HEK293 (cell line): ENCODE data around the gene DHFR.
"Not testable (repeated sequence)": the region's sequence is repeated elsewhere in the genome, so short reads cannot be mapped to it uniquely, and the experiment has no call there.

Experiments
- CTCF ChIA-PET: fragments of 350-600 bp; formaldehyde crosslinking; extraction: SDS; loops from one replicate; lab custom pipeline; 2021; ENCODE audit warnings: antibody characterized with exemption; lab: Yijun Ruan, JAX
- POLR2A ChIA-PET: fragments of 300-600 bp; formaldehyde crosslinking; extraction: SDS; loops from one replicate; lab custom pipeline; 2020; ENCODE audit warnings: antibody characterized with exemption, inconsistent platforms; lab: Yijun Ruan, JAX
- H3K27ac ChIP-seq: fragments of 200-500 bp; sonication (Bioruptor generic); 2 replicates; pipeline ENCODE4 v1.5.1; 2014; ENCODE audit warnings: low read depth, low read length, control low read depth, inconsistent platforms; ENCODE audit errors: extremely low read depth
- H3K36me3 ChIP-seq, 2 experiments: fragments of 200-500 bp in 1 of 2; sonication (Bioruptor generic) in 1 of 2; 1 replicate in 1 of 2; 2 replicates in 1 of 2; pipeline ENCODE4 v1.5.1; 2014 to 2017; ENCODE audit warnings: inconsistent platforms in 2 of 2, low read length in 2 of 2; ENCODE audit not compliant: control insufficient read depth in 2 of 2, insufficient read depth in 1 of 2
- H3K4me1 ChIP-seq: fragments of 200-500 bp; sonication (Bioruptor generic); 2 replicates; pipeline ENCODE4 v1.5.1; 2014; ENCODE audit warnings: mild to moderate bottlenecking, low read length, inconsistent platforms; ENCODE audit not compliant: control insufficient read depth, insufficient read depth
- H3K4me3 ChIP-seq: 2 replicates; pipeline ENCODE4 v1.5.1; 2011; ENCODE audit warnings: low read depth, mild to moderate bottlenecking, control low read depth, low read length, moderate library complexity
- H3K9me3 ChIP-seq: fragments of 200-500 bp; sonication (Bioruptor generic); 2 replicates; pipeline ENCODE4 v1.5.1; 2014; ENCODE audit warnings: low read depth, low read length, inconsistent platforms; ENCODE audit not compliant: control insufficient read depth, insufficient read depth
- AEBP2 ChIP-seq: fragments of 450-650 bp; formaldehyde crosslinking; IDR thresholded peaks from 2 replicates; pipeline ENCODE4 v1.5.1; 2016; ENCODE audit warnings: missing biosample characterization, missing genetic modification characterization, borderline replicate concordance
- ATF2 ChIP-seq: fragments of 450-650 bp; formaldehyde crosslinking; IDR thresholded peaks from 2 replicates; pipeline ENCODE4 v1.5.1; 2016; ENCODE audit warnings: missing biosample characterization, missing genetic modification characterization, low read depth
- EGR2 ChIP-seq: fragments of 450-650 bp; formaldehyde crosslinking; IDR thresholded peaks from 2 replicates; pipeline ENCODE4 v1.5.1; 2016; ENCODE audit warnings: low read depth, missing biosample characterization, missing genetic modification characterization
- HOXA7 ChIP-seq: sonication (generic); formaldehyde crosslinking; IDR thresholded peaks from 2 replicates; pipeline ENCODE4 v1.8.1; 2022; ENCODE audit warnings: missing genetic modification reagents, borderline replicate concordance
- INSM2 ChIP-seq: fragments of 450-650 bp; formaldehyde crosslinking; IDR thresholded peaks from 2 replicates; pipeline ENCODE4 v1.5.1; 2016; ENCODE audit warnings: missing biosample characterization, missing genetic modification characterization
- SALL2 ChIP-seq: fragments of 450-650 bp; formaldehyde crosslinking; IDR thresholded peaks from 2 replicates; pipeline ENCODE4 v1.5.0; 2017; ENCODE audit warnings: missing biosample characterization, mild to moderate bottlenecking, missing genetic modification characterization, borderline replicate concordance
- SP3 ChIP-seq: fragments of 450-650 bp; formaldehyde crosslinking; IDR thresholded peaks from 2 replicates; pipeline ENCODE4 v1.5.1; 2016; ENCODE audit warnings: missing biosample characterization, missing genetic modification characterization
- SP7 ChIP-seq: fragments of 450-650 bp; formaldehyde crosslinking; IDR thresholded peaks from 2 replicates; pipeline ENCODE4 v1.5.1; 2016; ENCODE audit warnings: missing biosample characterization, missing genetic modification characterization
- WT1 ChIP-seq: fragments of 450-650 bp; formaldehyde crosslinking; IDR thresholded peaks from 2 replicates; pipeline ENCODE4 v1.5.1; 2016; ENCODE audit warnings: missing biosample characterization, missing genetic modification characterization
- ZFP37 ChIP-seq: fragments of 450-650 bp; formaldehyde crosslinking; IDR thresholded peaks from 2 replicates; pipeline ENCODE4 v1.5.1; 2016; ENCODE audit warnings: missing biosample characterization, missing genetic modification characterization
- ZNF132 ChIP-seq: fragments of 450-650 bp; formaldehyde crosslinking; IDR thresholded peaks from 2 replicates; pipeline ENCODE4 v1.5.1; 2017; ENCODE audit warnings: missing biosample characterization, missing genetic modification characterization, borderline replicate concordance
- ZNF169 ChIP-seq: fragments of 450-650 bp; formaldehyde crosslinking; IDR thresholded peaks from 2 replicates; pipeline ENCODE4 v1.5.1; 2016; ENCODE audit warnings: missing biosample characterization, missing genetic modification characterization
- ZNF202 ChIP-seq: fragments of 450-650 bp; formaldehyde crosslinking; IDR thresholded peaks from 2 replicates; pipeline ENCODE4 v1.5.1; 2016; ENCODE audit warnings: missing biosample characterization, missing genetic modification characterization, borderline replicate concordance
- ZNF211 ChIP-seq: fragments of 450-650 bp; formaldehyde crosslinking; IDR thresholded peaks from 2 replicates; pipeline ENCODE4 v1.5.1; 2016; ENCODE audit warnings: low read depth, missing biosample characterization, missing genetic modification characterization
- ZNF223 ChIP-seq: fragments of 450-650 bp; formaldehyde crosslinking; IDR thresholded peaks from 2 replicates; pipeline ENCODE4 v1.5.1; 2016; ENCODE audit warnings: missing biosample characterization, missing genetic modification characterization
- ZNF248 ChIP-seq: fragments of 450-650 bp; formaldehyde crosslinking; IDR thresholded peaks from 2 replicates; pipeline ENCODE4 v1.5.1; 2017; ENCODE audit warnings: missing biosample characterization, missing genetic modification characterization
- ZNF302 ChIP-seq: fragments of 450-650 bp; formaldehyde crosslinking; IDR thresholded peaks from 2 replicates; pipeline ENCODE4 v1.5.1; 2016; ENCODE audit warnings: missing biosample characterization, missing genetic modification characterization, low read depth
- ZNF311 ChIP-seq: fragments of 450-650 bp; formaldehyde crosslinking; IDR thresholded peaks from 2 replicates; pipeline ENCODE4 v1.5.1; 2017; ENCODE audit warnings: missing biosample characterization, missing genetic modification characterization, borderline replicate concordance
- ZNF423 ChIP-seq: fragments of 450-650 bp; formaldehyde crosslinking; IDR thresholded peaks from 2 replicates; pipeline ENCODE4 v1.5.1; 2016; ENCODE audit warnings: missing biosample characterization, missing genetic modification characterization
- ZNF433 ChIP-seq: fragments of 450-650 bp; formaldehyde crosslinking; IDR thresholded peaks from 2 replicates; pipeline ENCODE4 v1.5.1; 2016; ENCODE audit warnings: missing biosample characterization, missing genetic modification characterization, low read depth
- ZNF514 ChIP-seq: fragments of 450-650 bp; formaldehyde crosslinking; IDR thresholded peaks from 2 replicates; pipeline ENCODE4 v1.5.1; 2016; ENCODE audit warnings: missing biosample characterization, missing genetic modification characterization
- ZSCAN30 ChIP-seq: fragments of 450-650 bp; IDR thresholded peaks from 2 replicates; pipeline ENCODE4 v1.5.1; 2018; ENCODE audit warnings: missing biosample characterization, mild to moderate bottlenecking, missing genetic modification characterization, moderate library complexity
- TF ChIP-seq, protein P1 (sequence below): fragments of 450-650 bp; formaldehyde crosslinking; conservative IDR thresholded peaks from 2 replicates; pipeline ENCODE4 v1.5.1; 2016; ENCODE audit warnings: low read depth, missing biosample characterization, missing genetic modification characterization
- TF ChIP-seq, protein P2 (sequence below): fragments of 450-650 bp; formaldehyde crosslinking; IDR thresholded peaks from 2 replicates; pipeline ENCODE4 v1.5.1; 2016; ENCODE audit warnings: missing biosample characterization, missing genetic modification characterization

Gene DHFR

DNA sequence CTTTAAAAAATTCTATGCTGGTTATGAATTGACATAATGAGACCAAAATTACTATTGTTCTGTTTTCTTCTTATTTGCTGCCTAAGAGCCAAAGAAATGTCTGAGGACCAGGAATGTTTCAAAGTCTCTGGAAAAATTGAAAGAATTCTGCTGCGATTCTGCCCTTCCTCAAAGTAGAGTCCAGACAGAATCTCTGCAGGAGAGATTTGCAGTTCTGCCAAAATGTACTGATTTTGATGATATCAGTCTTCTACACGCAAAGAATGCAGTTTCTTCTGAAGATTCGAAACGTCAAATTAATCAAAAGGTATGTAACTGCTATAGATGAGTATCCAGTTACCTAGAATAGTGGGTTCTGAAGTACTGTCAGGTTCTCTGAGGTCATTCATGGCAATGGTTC, 10.3 kb upstream of the DHFR start:
- TF ChIP-seq ZNF132 (tag by site-specific recombination), result no peak
- no peak for TF ChIP-seq ZNF423 (tag by site-specific recombination)
- TF ChIP-seq HOXA7 (CRISPR knock-in tag), result no peak
- no peak for TF ChIP-seq ZNF169 (tag by site-specific recombination)
- TF ChIP-seq SALL2 (tag by site-specific recombination), result no peak
- TF ChIP-seq, protein P1, sequence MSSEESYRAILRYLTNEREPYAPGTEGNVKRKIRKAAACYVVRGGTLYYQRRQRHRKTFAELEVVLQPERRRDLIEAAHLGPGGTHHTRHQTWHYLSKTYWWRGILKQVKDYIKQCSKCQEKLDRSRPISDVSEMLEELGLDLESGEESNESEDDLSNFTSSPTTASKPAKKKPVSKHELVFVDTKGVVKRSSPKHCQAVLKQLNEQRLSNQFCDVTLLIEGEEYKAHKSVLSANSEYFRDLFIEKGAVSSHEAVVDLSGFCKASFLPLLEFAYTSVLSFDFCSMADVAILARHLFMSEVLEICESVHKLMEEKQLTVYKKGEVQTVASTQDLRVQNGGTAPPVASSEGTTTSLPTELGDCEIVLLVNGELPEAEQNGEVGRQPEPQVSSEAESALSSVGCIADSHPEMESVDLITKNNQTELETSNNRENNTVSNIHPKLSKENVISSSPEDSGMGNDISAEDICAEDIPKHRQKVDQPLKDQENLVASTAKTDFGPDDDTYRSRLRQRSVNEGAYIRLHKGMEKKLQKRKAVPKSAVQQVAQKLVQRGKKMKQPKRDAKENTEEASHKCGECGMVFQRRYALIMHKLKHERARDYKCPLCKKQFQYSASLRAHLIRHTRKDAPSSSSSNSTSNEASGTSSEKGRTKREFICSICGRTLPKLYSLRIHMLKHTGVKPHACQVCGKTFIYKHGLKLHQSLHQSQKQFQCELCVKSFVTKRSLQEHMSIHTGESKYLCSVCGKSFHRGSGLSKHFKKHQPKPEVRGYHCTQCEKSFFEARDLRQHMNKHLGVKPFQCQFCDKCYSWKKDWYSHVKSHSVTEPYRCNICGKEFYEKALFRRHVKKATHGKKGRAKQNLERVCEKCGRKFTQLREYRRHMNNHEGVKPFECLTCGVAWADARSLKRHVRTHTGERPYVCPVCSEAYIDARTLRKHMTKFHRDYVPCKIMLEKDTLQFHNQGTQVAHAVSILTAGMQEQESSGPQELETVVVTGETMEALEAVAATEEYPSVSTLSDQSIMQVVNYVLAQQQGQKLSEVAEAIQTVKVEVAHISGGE (tag by site-specific recombination), result no peak
- no peak for TF ChIP-seq ZSCAN30 (tag by site-specific recombination)
- no peak for TF ChIP-seq AEBP2 (tag by site-specific recombination)
- no peak for TF ChIP-seq ZNF302 (tag by site-specific recombination)
- TF ChIP-seq ZNF311 (tag by site-specific recombination), result no peak
- no peak for TF ChIP-seq SP3
- TF ChIP-seq ZNF202 (tag by site-specific recombination), result no peak
- no peak for TF ChIP-seq ZFP37
- TF ChIP-seq ZNF223 (tag by site-specific recombination), result no peak
- TF ChIP-seq, protein P2, sequence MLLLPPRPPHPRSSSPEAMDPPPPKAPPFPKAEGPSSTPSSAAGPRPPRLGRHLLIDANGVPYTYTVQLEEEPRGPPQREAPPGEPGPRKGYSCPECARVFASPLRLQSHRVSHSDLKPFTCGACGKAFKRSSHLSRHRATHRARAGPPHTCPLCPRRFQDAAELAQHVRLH (tag by site-specific recombination), result no peak
- no peak for TF ChIP-seq ZNF433 (tag by site-specific recombination)
- TF ChIP-seq WT1 (tag by site-specific recombination), result no peak
- no peak overlapping the region for H3K27ac ChIP-seq
- CTCF ChIA-PET, result interaction anchor here (0.8 to 2.9 kb wide), 2 partner anchors 8 to 183 kb away, joined by 3 to 11 read pairs; no protein-coding TSS in a partner anchor
- POLR2A ChIA-PET, result interaction anchor here (1.3 kb wide), 1 partner anchor 10 kb away, joined by 4 read pairs; the partner anchor contains the start of gene DHFR
- no peaks in the 10 kb centered on the region for H3K4me1 ChIP-seq
- peaks cover 39 to 78% of the 10 kb centered on the region in 2 experiments for H3K36me3 ChIP-seq
- H3K9me3 ChIP-seq, result no peaks in the 10 kb centered on the region
- no peak overlapping the region for H3K4me3 ChIP-seq

DNA sequence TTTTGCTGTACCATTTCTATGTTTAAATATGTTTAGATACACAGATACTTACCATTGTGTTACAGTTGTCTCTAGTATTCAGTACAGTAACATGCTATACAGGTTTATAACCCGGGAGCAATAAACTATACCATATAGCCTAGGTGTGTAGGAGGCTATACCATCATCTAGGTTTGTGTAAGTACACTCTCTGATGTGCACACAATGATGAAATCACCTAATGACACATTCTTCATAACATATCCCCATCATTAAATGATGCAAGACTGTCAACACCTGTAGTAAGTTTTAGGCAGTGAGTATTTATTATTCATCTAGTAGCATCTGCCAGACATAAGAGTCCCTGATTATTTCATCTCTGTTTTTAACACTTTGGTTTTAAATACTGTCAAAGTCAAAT, 7.3 kb upstream of the DHFR start:
- H3K4me1 ChIP-seq, result no peaks in the 10 kb centered on the region
- no peaks in the 10 kb centered on the region for H3K9me3 ChIP-seq
- POLR2A ChIA-PET, result no interaction called here
- H3K4me3 ChIP-seq, result no peak overlapping the region
- H3K27ac ChIP-seq, result no peak overlapping the region
- CTCF ChIA-PET, result no interaction called here
- peaks cover 63 to 84% of the 10 kb centered on the region in 2 experiments for H3K36me3 ChIP-seq
- TF ChIP-seq ZNF514 (tag by site-specific recombination) (no peak), ATF2 (no peak), SP7 (tag by site-specific recombination) (peak; percentile 16; the same call in 1 of the 2 replicates), EGR2 (no peak), INSM2 (tag by site-specific recombination) (no peak), WT1 (tag by site-specific recombination) (no peak), ZNF302 (tag by site-specific recombination) (no peak), ZNF211 (tag by site-specific recombination) (0 out of 2 replicates have a peak, but pooled peaks have one; percentile 50), ZNF202 (tag by site-specific recombination) (no peak), ZNF248 (tag by site-specific recombination) (peak; percentile 63; the same call in 1 of the 2 replicates)

- CTCF ChIA-PET, POLR2A ChIA-PET, H3K9me3 ChIP-seq, H3K4me3 ChIP-seq, H3K27ac ChIP-seq, H3K4me1 ChIP-seq: not testable (repeated sequence)
- peaks cover 61 to 81% of the 10 kb centered on the region in 2 experiments for H3K36me3 ChIP-seq
Observed at GRCh38 chr5:80660661-80661060, 5.9 kb upstream of the DHFR start.
